GM19193 (cell line): ENCODE measurements around the gene ZNF503.

Experiments used
- POLR2A ChIP-seq: IDR thresholded peaks from 4 replicates; pipeline ENCODE4 v1.6.1; 2011; ENCODE audit not compliant: insufficient read depth, insufficient read length; ENCODE audit errors: extremely low read depth

ZNF503 gene

DNA sequence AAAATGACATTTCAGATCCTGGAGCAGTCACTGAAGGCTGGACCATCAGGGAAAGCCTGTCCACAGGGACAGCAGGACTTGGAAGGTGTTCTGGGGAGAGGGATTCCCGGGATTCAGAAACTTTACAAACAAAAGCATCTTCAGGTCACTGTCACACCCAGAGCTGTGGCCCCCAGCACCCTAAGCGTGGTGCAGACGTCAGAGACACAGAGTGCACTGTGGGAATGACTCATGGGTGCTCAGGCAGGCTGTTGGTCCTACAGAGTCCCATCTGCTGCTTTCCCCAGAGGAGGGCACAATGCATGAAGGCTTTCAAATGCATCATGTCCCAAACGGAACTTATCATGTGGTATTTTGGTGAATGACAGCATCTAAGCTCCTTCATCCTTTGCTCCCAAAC lies 16.7 kb upstream of the ZNF503 start:
- no peak for TF ChIP-seq POLR2A

DNA sequence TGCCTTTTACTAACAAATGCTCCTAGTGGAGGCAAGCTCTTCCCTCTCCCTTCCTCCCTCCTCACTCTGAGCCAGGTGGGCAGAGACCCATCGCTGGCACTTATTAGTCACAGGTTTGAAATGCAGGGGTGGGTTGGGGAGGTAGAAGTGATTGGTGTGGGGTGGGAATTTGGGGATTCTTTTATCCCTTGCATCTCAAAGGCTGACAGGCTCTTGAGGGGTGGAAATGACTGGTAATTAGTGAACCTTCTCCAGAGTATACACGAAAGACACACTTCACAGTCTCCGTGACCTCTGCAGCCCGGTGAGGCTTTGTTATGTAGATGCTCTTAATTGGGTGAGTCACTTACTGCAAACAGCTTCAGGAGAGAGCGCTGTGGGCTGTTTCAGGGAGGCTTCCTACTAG lies 16.0 kb upstream of the ZNF503 start:
- TF ChIP-seq POLR2A: no peak

DNA sequence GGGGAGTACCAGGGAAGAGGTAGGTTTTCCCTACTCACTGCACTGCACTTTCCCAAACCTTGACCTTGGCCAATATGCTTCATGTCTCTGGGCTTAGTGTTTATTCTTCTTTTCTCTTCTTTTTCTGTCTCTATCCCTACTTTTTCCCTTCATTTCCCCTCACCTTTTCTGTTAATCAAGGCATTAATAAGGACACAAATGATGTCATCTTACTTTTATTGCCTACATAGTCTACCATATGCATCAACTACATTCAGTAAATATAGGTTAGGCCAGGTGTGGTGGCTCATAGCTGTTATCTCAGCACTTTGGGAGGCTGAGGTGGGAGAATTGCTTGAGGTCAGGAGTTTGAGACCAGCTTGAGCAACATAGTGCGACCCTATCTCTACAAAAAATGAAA lies 13.0 kb upstream of the ZNF503 start:
- TF ChIP-seq POLR2A: no peak

DNA sequence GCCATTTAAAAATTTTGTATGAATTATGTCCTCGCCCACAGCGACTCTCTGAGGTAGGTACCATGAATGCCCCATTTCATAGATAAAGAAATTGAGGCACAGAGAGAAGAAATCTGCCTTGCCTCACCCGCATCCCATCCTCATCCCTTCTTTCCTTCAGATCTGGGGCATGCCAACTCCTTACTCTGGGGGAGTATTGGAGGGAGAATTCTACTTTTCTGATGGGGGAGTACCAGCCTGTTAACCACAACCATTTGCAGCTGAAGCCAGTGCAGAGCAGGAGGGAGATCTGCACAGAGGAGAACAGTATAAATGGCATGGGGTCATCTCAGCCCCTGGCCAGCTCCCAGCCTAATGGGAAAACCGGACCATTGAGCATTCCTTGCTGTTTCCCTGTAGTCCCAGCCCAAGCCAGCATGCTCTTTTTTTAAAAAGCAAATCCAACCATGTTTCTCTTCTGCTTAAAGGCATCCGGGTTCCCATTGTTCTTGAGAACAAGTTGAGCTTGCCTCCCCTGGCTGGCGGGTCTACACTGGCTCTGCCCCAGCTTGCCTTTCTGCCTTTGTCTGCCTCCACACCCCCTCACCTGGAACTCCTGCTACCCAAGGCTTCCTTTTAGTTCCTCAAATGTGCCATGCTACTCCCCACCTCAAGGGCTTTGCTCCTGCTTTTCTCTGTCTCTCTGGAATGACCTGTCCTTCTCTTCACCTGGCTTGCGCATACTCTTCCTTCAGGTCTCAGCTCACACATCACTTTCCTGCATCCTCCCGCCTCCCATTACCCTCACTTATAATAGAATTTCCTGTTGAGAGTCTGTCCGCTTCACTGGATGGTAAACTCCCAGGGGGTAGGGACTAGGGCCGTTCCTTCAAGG lies 8.8 kb upstream of the ZNF503 start:
- no peak for TF ChIP-seq POLR2A

DNA sequence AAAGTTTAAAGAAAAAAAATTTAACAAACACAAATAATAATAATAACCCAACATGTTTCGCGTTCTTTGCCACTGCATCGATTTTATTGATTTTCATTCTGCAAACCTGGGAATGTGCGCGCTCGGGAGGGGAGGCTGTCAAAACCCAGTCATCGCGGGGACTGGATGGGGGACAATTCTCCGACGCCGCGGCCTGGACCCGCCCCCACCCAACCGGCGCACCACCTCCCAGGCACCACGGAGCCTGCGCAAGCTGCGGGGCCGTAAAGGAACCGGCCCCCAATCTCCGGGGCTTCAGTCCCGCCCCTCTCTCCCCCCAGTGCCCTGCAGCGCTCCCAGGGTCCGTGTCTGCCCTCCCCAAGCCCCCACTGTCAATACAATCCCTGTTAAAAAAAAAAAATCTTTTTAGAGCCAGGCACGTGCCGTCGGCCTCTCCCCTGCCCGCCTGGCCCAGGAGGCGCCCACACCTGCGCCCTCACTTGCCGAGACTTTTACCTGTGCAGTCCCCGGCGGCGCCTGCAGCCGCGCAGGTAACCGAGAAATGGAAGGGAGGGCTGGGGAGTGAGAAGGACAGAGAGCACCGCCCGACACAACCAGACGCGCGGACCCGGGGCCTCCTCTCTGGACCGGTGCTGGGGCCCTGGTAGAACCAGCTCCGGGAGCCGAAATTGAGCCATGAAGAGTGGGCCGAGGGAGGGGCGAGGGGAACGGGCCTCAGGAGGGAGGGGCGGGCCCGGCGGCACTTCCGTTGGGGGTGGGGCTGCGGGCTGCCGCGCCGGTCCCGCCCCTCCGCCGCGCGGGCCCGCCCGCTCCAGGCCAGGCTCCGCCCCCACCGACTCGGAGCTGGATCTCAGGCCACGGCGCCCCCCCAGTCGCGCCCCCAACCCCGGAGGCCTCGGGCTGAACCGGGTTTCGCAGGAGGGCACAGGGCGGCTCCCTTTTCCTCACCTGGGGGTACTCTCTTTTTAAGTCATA lies 7.6 kb upstream of the ZNF503 start:
- TF ChIP-seq POLR2A: no peak

DNA sequence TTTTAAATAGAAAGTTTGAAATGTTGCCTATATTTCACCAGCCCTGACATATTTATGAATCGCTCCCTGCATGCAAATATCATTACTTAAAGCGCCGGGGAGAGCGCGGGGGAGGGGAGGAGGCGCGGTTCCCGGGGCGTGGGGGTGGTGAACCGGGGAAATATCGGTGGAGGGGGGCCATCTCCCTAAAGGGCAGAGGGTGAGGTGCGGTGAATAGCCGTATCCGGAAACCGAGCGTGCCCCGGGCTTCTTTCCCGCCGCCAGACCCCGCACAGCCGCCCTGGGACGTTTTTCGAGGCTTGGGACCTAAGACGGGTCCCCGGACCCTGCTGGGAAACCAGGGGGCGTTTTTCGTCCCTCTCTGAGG lies 6.9 kb upstream of the ZNF503 start:
- TF ChIP-seq POLR2A: no peak

DNA sequence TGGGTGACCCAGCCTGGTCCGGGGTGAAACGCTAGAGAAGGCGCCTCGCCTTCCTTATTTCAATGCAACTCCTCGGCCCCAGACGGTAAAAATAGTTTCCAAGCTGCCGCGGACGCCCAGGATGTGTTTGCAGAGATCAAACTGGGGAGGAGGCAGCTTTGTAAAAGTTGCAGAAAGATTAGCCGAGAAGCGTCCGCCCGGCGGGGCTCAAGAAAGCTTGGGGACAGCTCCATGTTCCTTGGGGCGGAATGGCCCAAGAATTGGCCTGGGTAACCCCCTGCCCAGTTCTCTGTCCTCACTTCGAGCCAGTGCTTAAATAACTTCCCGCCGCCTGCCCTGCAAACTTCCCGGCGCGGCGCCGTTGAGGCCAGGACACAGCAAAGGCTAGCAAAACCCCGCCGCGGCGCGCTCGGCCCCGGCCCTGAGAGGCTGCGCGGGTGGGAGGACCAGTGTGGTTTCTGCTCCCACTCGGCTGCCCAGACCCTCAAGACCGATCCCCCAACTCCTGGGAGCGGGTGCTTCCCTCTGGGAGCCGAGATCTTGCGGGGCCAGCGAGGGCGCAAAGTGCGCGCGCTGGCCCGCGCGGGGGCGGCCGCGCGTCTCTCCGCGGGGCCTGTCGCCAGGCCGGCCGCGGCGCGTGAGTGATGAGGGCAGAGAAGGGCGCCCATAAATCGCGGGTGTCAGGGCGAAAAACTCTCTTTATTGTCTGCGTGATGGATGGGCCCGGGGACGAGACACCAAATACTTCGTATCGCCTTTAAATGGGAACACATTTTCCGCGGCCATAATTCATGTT lies 6.3 kb upstream of the ZNF503 start:
- no peak for TF ChIP-seq POLR2A

DNA sequence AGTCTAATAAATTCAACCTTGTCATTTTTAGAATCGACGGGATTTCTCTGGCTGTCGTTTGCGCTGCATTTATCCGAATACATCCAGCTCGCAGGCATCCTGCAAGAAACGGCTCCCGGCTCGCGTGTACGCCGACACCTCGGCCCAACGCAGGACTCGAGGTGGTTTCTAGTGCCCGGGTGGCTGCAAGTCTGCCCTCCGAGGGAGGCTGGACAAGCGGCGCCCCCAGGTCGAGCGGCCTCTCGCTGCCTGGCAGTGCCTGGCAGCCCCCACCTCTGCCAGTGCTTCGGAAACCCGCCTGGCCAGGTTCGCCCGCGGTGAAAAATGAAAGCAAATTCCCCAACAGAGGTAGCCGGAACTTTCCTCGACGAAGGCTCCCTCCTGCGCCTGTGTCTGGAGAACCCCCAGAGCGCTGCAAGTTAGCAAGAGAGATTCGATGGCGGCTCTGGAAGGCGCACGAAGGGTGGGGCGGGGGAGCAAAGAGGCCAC lies 5.7 kb upstream of the ZNF503 start:
- no peak for TF ChIP-seq POLR2A

DNA sequence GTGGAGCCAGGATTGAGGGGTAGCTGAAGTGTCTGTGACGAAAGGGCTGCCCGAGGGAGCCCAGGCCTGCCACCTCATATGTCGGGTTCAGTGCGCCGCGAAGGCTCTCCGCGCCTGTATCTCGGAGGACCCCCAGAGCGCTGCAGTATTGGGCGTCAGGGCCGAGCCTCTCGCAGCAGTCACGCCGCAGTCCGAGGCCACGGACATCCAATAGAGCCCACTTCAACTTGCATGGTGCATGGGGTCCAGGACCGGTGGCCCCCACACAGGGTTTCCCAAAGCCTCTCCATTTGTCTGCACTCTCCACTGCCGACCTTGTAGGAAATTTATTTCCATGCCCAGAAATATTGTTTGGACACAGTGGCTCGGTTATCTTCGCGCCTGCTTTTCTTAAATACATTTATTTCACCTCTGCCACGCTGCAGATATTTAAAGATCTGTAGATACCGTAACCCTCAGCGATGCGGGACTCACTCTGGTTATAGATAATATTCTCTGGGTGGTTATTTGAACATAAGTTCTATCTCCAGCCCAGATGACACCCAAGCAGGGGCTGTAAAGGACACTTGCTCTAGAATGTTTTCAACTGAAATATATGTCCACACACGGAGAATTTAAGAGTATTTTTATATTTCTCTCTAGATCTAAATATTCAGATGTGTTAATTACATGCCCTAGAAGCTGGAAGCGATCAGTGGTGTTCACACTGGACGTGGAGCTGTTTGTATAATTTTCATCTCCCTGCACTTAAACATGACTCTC lies 5.1 kb upstream of the ZNF503 start:
- TF ChIP-seq POLR2A: no peak

DNA sequence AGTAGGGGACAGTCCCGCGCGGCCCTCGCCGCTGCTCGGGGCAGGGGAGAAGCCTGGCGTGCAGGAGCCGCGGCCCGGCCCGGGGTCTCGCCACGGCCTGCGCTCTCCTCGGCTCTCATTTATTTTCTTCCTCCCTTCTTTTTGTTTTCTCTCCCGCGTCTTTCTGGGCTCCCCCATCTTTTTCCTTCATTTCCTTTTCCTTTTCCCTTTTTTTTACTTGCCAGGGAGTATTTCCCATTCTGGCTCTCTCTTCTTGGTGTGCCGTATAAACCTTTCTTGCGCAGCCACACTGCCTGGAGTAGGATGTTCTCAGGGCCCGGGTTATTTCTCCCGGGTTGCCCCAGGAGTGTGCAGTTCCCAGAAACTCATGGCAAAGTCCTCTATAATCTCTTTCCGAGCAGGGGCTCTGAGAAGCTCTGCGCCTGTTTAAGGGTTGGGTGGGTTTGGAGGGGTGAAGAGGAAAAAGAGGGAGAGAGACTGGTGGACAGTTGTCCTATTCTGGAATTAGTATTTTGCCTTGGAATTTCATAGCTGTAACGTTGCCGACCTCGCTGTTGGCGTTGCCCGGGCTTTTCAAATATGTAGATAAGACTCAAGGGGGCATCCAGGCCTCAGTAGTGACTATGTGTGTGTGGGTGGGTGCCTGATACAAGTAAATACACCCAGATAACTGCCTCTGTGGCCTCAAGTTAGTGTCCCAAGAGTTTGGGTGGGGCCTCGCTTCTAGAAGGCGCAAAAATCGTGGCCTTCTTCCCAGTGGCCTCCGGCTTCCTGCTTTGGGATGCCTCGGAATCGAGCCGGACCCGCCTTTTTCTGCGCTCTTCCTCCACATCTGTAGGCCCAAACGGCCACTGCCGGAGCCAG lies 4.3 kb upstream of the ZNF503 start:
- no peak for TF ChIP-seq POLR2A

DNA sequence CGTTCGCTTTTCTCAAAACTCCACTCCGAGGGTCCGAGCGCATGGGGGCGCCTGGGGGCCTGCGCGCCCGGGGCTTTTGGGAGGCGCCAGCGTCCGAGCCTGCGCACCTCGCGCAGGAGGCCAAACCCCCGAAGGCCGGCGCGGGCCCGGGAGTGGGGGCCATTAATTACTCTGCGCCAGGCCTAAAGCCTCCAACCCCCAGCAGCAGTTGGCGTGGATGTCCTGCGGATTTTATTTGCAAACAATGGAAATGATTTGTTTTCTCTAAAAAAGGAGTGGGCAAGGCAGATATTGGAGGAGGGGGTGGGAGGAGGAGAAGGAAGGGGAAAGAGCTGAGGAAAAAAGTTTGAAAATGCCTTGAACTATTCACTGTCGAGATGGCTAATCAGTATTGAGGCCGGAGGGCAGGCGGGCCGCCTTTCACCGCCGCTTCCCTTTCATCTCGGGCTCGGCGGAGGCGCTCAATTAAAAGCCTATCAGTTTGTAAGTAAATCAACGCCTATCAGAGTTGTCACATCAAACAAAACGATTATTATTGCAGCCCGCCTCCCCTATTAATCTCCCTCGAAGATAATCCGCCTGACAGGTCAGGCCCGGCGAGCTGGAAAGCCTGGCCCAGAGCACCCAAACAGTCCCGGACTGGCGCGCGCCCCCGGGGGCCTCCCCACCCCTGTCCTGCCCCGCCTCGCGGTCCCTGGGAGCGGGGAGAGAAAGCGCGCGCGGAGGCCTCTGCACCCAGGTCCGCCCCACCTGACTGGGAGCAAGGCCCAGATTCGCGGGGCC lies 3.4 kb upstream of the ZNF503 start:
- TF ChIP-seq POLR2A: no peak
